ENCODE measurements around the gene C9orf152. TPM values are rescaled to one million over a fixed set of nuclear protein-coding genes. Genes with fewer than 3 reads are reported as not detected.
A peak's percentile ranks its signal among the peaks of the same experiment; 100 is the strongest.

Gene C9orf152
- total RNA-seq, 4 donors from 2014 or later = not detected

GRCh38 chr9:110241260-110241857, 33.4 kb upstream of the C9orf152 start:
- no peak for DNase-seq (ENCODE audit: extremely low spot score)
- intact Hi-C loops (cut with DNase I) = no loop called here

DNA sequence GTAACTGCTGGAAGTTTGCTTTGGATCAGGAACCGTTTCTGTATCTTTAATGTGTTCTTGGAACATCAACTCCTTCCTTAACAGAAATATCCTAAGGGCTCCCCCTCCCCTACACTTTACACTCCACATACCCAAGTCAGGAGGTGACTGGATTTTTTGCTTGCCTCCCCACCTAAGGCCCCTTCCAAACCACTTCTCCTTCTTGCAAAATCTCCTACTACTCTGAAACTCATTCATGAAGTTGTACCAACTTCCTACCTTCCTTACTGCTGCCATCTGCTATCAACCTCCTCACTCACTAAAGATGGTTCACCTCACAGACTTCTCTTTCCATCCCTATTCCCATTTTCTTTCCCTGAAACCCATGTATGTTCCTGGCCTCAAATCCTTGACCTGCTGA, 32.2 kb upstream of the C9orf152 start:
- H3K9me3 ChIP-seq = no peaks in the 10 kb centered on the region
- intact Hi-C loops (cut with DNase I) = no loop called here
- no peak for DNase-seq (ENCODE audit: extremely low spot score)
- 37% methylated on average over 1 of the region's 1 CpG for WGBS
- H3K4me3 ChIP-seq = no peak overlapping the region
- no peaks in the 10 kb centered on the region for H3K27me3 ChIP-seq
- H3K36me3 ChIP-seq = peaks cover 4 to 36% (median 25%) of the 10 kb centered on the region in 4 donors
- TF ChIP-seq EP300 (IDR thresholded peaks at IDR 0.05) (no peak), POLR2A (IDR thresholded peaks at IDR 0.05; ENCODE audit: low read depth) (no peak), POLR2AphosphoS5 (IDR thresholded peaks at IDR 0.05) (no peak)
- TF ChIP-seq, protein P1, sequence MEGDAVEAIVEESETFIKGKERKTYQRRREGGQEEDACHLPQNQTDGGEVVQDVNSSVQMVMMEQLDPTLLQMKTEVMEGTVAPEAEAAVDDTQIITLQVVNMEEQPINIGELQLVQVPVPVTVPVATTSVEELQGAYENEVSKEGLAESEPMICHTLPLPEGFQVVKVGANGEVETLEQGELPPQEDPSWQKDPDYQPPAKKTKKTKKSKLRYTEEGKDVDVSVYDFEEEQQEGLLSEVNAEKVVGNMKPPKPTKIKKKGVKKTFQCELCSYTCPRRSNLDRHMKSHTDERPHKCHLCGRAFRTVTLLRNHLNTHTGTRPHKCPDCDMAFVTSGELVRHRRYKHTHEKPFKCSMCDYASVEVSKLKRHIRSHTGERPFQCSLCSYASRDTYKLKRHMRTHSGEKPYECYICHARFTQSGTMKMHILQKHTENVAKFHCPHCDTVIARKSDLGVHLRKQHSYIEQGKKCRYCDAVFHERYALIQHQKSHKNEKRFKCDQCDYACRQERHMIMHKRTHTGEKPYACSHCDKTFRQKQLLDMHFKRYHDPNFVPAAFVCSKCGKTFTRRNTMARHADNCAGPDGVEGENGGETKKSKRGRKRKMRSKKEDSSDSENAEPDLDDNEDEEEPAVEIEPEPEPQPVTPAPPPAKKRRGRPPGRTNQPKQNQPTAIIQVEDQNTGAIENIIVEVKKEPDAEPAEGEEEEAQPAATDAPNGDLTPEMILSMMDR (IDR thresholded peaks at IDR 0.05) = no peak
- no peak overlapping the region for H3K27ac ChIP-seq (replicated peaks in 1 of 4)
- H3K4me1 ChIP-seq = peaks cover 0 to 6% (median 0%) of the 10 kb centered on the region in 4 donors

More at GRCh38 chr9:110241260-110241857, 33.4 kb upstream of the C9orf152 start:
- 100% methylated on average over 3 of the region's 3 CpGs for WGBS
- Histone ChIP-seq H3K36me3 (peaks cover 6 to 43% (median 32%) of the 10 kb centered on the region in 4 donors), H3K4me1 (peaks cover 0 to 8% (median 0%) of the 10 kb centered on the region in 4 donors), H3K27me3 (no peaks in the 10 kb centered on the region), H3K27ac (replicated peaks in 1 of 4) (no peak overlapping the region), H3K9me3 (no peaks in the 10 kb centered on the region), H3K4me3 (no peak overlapping the region)
- TF ChIP-seq EP300 (IDR thresholded peaks at IDR 0.05) (no peak), POLR2A (IDR thresholded peaks at IDR 0.05; ENCODE audit: low read depth) (no peak)

- WGBS = 80% methylated on average over 2 of the region's 2 CpGs
- Histone ChIP-seq H3K9me3 (no peaks in the 10 kb centered on the region), H3K4me1 (no peaks in the 10 kb centered on the region), H3K27ac (replicated peaks in 1 of 4) (no peak overlapping the region), H3K36me3 (no peaks in the 10 kb centered on the region), H3K27me3 (no peaks in the 10 kb centered on the region), H3K4me3 (no peak overlapping the region)
- intact Hi-C loops (cut with DNase I) = no loop called here
- TF ChIP-seq, protein P1 (IDR thresholded peaks at IDR 0.05) = no peak
- DNase-seq (ENCODE audit: extremely low spot score) = no peak
These were observed 20.4 kb upstream of the C9orf152 start for GRCh38 chr9:110228321-110228720.

GRCh38 chr9:110224583-110224982, 16.6 kb upstream of the C9orf152 start:
- H3K4me1 ChIP-seq = no peaks in the 10 kb centered on the region
- DNase-seq (ENCODE audit: extremely low spot score) = peak; percentile 64
- WGBS = 83% methylated on average over 3 of the region's 3 CpGs
- intact Hi-C loops (cut with DNase I) = no loop called here
- H3K36me3 ChIP-seq = no peaks in the 10 kb centered on the region
- no peak overlapping the region for H3K4me3 ChIP-seq
- no peaks in the 10 kb centered on the region for H3K27me3 ChIP-seq
- TF ChIP-seq EP300 (IDR thresholded peaks at IDR 0.05) (no peak), POLR2A (IDR thresholded peaks at IDR 0.05; ENCODE audit: low read depth) (no peak), POLR2AphosphoS5 (IDR thresholded peaks at IDR 0.05) (no peak)
- TF ChIP-seq, protein P1 (IDR thresholded peaks at IDR 0.05) = no peak
- no peaks in the 10 kb centered on the region for H3K9me3 ChIP-seq
- no peak overlapping the region for H3K27ac ChIP-seq (replicated peaks in 1 of 4)

- Histone ChIP-seq H3K36me3 (no peaks in the 10 kb centered on the region), H3K27me3 (no peaks in the 10 kb centered on the region), H3K27ac (replicated peaks in 1 of 4) (no peak overlapping the region), H3K9me3 (no peaks in the 10 kb centered on the region), H3K4me1 (peaks cover 0 to 4% (median 0%) of the 10 kb centered on the region in 4 donors), H3K4me3 (no peak overlapping the region)
- WGBS = 98% methylated on average over 3 of the region's 3 CpGs
- TF ChIP-seq POLR2AphosphoS5 (IDR thresholded peaks at IDR 0.05) (no peak), POLR2A (IDR thresholded peaks at IDR 0.05; ENCODE audit: low read depth) (no peak), EP300 (IDR thresholded peaks at IDR 0.05) (no peak)
- TF ChIP-seq, protein P1 (IDR thresholded peaks at IDR 0.05) = no peak
- no peak for DNase-seq (ENCODE audit: extremely low spot score)
- intact Hi-C loops (cut with DNase I) = no loop called here
These were observed 12.8 kb upstream of the C9orf152 start for GRCh38 chr9:110220809-110221208.

All from esophagus muscularis mucosa (tissue), 4 donors.